K562 (cell line): ENCODE measurements around the gene GALNT9. TPM values are rescaled to one million over a fixed set of nuclear protein-coding genes. Genes with fewer than 3 reads are reported as not detected.

Experiments
- ATAC-seq: fragments of 200-7000 bp; cut with Tn5 transposase; 3 replicates; pipeline ENCODE4 v1.9.1; 2020; ENCODE audit warnings: moderate library complexity
- BruUV-seq: library from RNA; stranded (reverse); fragments of 400-500 nt; replicated peaks from 2 replicates; lab custom pipeline; 2021; lab: Mats Ljungman, UMichigan
- CTCF ChIA-PET: fragments of 300-600 bp; formaldehyde crosslinking; extraction: SDS; loops from one replicate; lab custom pipeline; 2021; ENCODE audit warnings: low intra/inter-chr PET ratio; lab: Yijun Ruan, JAX
- POLR2A ChIA-PET: fragments of 300-600, 350-650 bp; sonication (Branson Sonifier 250); formaldehyde crosslinking; extraction: SDS; loops from one replicate; lab custom pipeline; 2021; ENCODE audit warnings: antibody characterized with exemption, inconsistent platforms; lab: Yijun Ruan, JAX
- DNase-seq, 4 experiments: peaks; one replicate each; pipeline versions ENCODE4 v3.0.0 to v3.0.0-alpha.2; 2011 to 2018; ENCODE audit warnings: low spot score in 3 of 4, mixed read lengths in 3 of 4; ENCODE audit errors: extremely low read depth in 1 of 4
- FAIRE-seq: peaks from 2 replicates; lab custom pipeline; 2011; peaks lifted over from hg19 to GRCh38; lab: Jason Lieb, UNC
- H2AFZ ChIP-seq: 2 replicates; pipeline ENCODE4 v1.6.0; 2011; ENCODE audit warnings: low read depth, low read length, control low read depth, inconsistent platforms
- H3K27ac ChIP-seq: fragments of 200-600 bp; 3 replicates; pipeline ENCODE4 v1.8.0; 2011; ENCODE audit warnings: low read depth, mild to moderate bottlenecking, control low read depth, inconsistent platforms, low read length, moderate library complexity, mixed read lengths; ENCODE audit errors: extremely low read depth
- H3K27me3 ChIP-seq, 2 experiments: fragments of 300-600 bp in 1 of 2; 2 replicates in 1 of 2; 3 replicates in 1 of 2; pipeline versions ENCODE4 v1.6.0 to v1.8.0; 2011; ENCODE audit warnings: inconsistent platforms in 2 of 2, low read length in 2 of 2, mild to moderate bottlenecking in 1 of 2, mixed read lengths in 1 of 2, moderate library complexity in 1 of 2; ENCODE audit not compliant: control insufficient read depth in 2 of 2, insufficient read depth in 2 of 2
- H3K36me3 ChIP-seq: fragments of 300-600 bp; 3 replicates; pipeline ENCODE4 v1.8.0; 2011; ENCODE audit warnings: mild to moderate bottlenecking, low read length, inconsistent platforms; ENCODE audit not compliant: control insufficient read depth, insufficient read depth
- H3K4me1 ChIP-seq, 2 experiments: fragments of 200-600 bp in 1 of 2; replicated peaks in 1 of 2; 2 replicates in 1 of 2; 3 replicates in 1 of 2; pipeline versions ENCODE4 v1.5.1 to v1.8.0; 2011; ENCODE audit warnings: inconsistent platforms in 2 of 2, low read length in 2 of 2, mild to moderate bottlenecking in 1 of 2, mixed read lengths in 1 of 2, moderate library complexity in 1 of 2; ENCODE audit not compliant: control insufficient read depth in 2 of 2, insufficient read depth in 2 of 2
- H3K4me2 ChIP-seq: 2 replicates; pipeline ENCODE4 v1.6.1; 2011; ENCODE audit warnings: low read length, control low read depth, inconsistent platforms, mixed read lengths; ENCODE audit not compliant: insufficient read depth
- H3K4me3 ChIP-seq: fragments of 200-600 bp; sonication (generic), shearing (Covaris generic); 2 replicates; pipeline ENCODE4 v1.5.1; 2016; ENCODE audit warnings: control low read depth, inconsistent platforms
- H3K79me2 ChIP-seq: fragments of 200-600 bp; 3 replicates; pipeline ENCODE4 v1.8.0; 2011; ENCODE audit warnings: low read length, inconsistent platforms; ENCODE audit not compliant: control insufficient read depth, insufficient read depth
- H3K9ac ChIP-seq, 2 experiments: 2 replicates each; pipeline versions ENCODE4 v1.6.0 to v1.6.1; 2011; ENCODE audit warnings: low read depth in 2 of 2, low read length in 2 of 2, control low read depth in 1 of 2, inconsistent platforms in 1 of 2, mild to moderate bottlenecking in 1 of 2, mixed read lengths in 1 of 2; ENCODE audit not compliant: insufficient read depth in 1 of 2
- H3K9me1 ChIP-seq: one replicate; pipeline ENCODE4 v1.6.0; 2011; ENCODE audit warnings: inconsistent platforms, mild to moderate bottlenecking, low read length, moderate library complexity; ENCODE audit not compliant: control insufficient read depth, insufficient read depth
- H3K9me3 ChIP-seq: replicated peaks from 2 replicates; pipeline ENCODE4 v1.5.1; 2011; ENCODE audit warnings: low read depth, low read length, inconsistent platforms; ENCODE audit not compliant: control insufficient read depth, insufficient read depth
- H4K20me1 ChIP-seq: replicated peaks from 2 replicates; pipeline ENCODE4 v1.6.1; 2011; ENCODE audit warnings: low read length, inconsistent platforms, mixed read lengths; ENCODE audit not compliant: control insufficient read depth, insufficient read depth
- ESRRB ChIP-seq: fragments of 250-450 bp; sonication (Bioruptor Pico); IDR thresholded peaks from 2 replicates; pipeline ENCODE4 v1.5.0; 2020; ENCODE audit warnings: mild to moderate bottlenecking, moderate library complexity, borderline replicate concordance
- MTA2 ChIP-seq: fragments of 450-650 bp; IDR thresholded peaks from 2 replicates; pipeline ENCODE4 v1.6.1; 2016; ENCODE audit warnings: low read depth
- POLR2A ChIP-seq: fragments of 450-650 bp; conservative IDR thresholded peaks from 2 replicates; pipeline ENCODE4 v1.6.1; 2016
- SAFB ChIP-seq: fragments of 200-400 bp; formaldehyde crosslinking; IDR thresholded peaks from 2 replicates; pipeline ENCODE4 v1.6.1; 2017; ENCODE audit warnings: low read depth, low read length, borderline replicate concordance
- SMAD3 ChIP-seq: fragments of 450-650 bp; formaldehyde crosslinking; conservative IDR thresholded peaks from 2 replicates; pipeline ENCODE4 v1.4.0; 2020; ENCODE audit warnings: mild to moderate bottlenecking
- TBL1XR1 ChIP-seq, 2 experiments: IDR thresholded peaks; 2 replicates each; pipeline ENCODE4 v1.6.1; 2012; ENCODE audit warnings: improper control_type of control experiment in 2 of 2, low read length in 2 of 2, mild to moderate bottlenecking in 1 of 2
- ZNF507 ChIP-seq: conservative IDR thresholded peaks from 2 replicates; pipeline ENCODE4 v1.6.1; 2017; ENCODE audit warnings: missing genetic modification characterization, missing compliant biosample characterization
- ZNF785 ChIP-seq: fragments of 250-450 bp; sonication (Bioruptor Pico); IDR thresholded peaks from 2 replicates; pipeline ENCODE4 v1.4.0; 2020; ENCODE audit warnings: mild to moderate bottlenecking
- WGBS: fragments of 100-300 bp; shearing (Covaris generic); methylation state at CpG from one replicate; pipeline ENCODE4 v1.1.6; 2016; ENCODE audit warnings: low coverage, mixed read lengths; ENCODE audit not compliant: insufficient coverage; ENCODE audit errors: missing lambda C conversion rate; 5-methylcytosine and 5-hydroxymethylcytosine counted together
- in situ Hi-C: fragments of 300-500 bp; cut with MboI; formaldehyde crosslinking; loops from 4 replicates; pipeline ENCODE4 v1.15.0; 2018; ENCODE audit warnings: inconsistent platforms, mixed read lengths
- intact Hi-C: fragments of 100-400 bp; cut with micrococcal nuclease; formaldehyde crosslinking; loops from 2 replicates; pipeline ENCODE4 v1.14.2; 2022
- polyA plus RNA-seq, 8 experiments: library from polyadenylated mRNA; depleted of rRNA in 4 of 8; stranded (reverse) in 5 of 8; unstranded in 3 of 8; fragments of >200 nt; fragmentation: Nextera tagmentation in 2 of 8; fragmentation: Illumina TruSeq in 1 of 8; extraction: Ambion mirVana in 2 of 8; extraction: Trizol in 1 of 8; gene quantifications; 2 replicates each; pipeline versions ENCODE4 v1.2.1 to v1.2.3, GENCODE V29; 2011 to 2014; ENCODE audit warnings: inconsistent platforms in 1 of 8, missing spikeins in 1 of 8
- total RNA-seq, 7 experiments: library from RNA; depleted of rRNA in 6 of 7; stranded (reverse); fragments of >200 nt in 6 of 7; fragmentation: Illumina TruSeq in 2 of 7; extraction: Trizol in 2 of 7; gene quantifications; 2 replicates each; pipeline versions ENCODE4 v1.2.1 to v1.2.3, GENCODE V29; 2011 to 2021; ENCODE audit warnings: low replicate concordance in 1 of 7
- TF ChIP-seq, protein P1 (sequence below): sonication (generic); formaldehyde crosslinking; IDR thresholded peaks from 2 replicates; pipeline ENCODE4 v1.8.0; 2023; ENCODE audit warnings: mild to moderate bottlenecking, missing genetic modification reagents
- TF ChIP-seq, protein P2 (sequence below): fragments of 450-650 bp; IDR thresholded peaks from 2 replicates; pipeline ENCODE4 v1.6.1; 2014; ENCODE audit warnings: low read depth, mild to moderate bottlenecking, moderate library complexity, borderline replicate concordance
- TF ChIP-seq, protein P3 (sequence below): fragments of 450-650 bp; formaldehyde crosslinking; IDR thresholded peaks from 2 replicates; pipeline ENCODE4 v1.4.0; 2022; ENCODE audit warnings: missing genetic modification characterization
- TF ChIP-seq, protein P4 (sequence below): IDR thresholded peaks from 2 replicates; pipeline ENCODE4 v1.6.1; 2016; ENCODE audit warnings: missing genetic modification characterization, missing compliant biosample characterization

Gene GALNT9
- total and polyA plus RNA-seq, 9 of the 15 experiments (the other 6 are each of a cell fraction or from before 2014, with no cell fraction given), result not detected

DNA sequence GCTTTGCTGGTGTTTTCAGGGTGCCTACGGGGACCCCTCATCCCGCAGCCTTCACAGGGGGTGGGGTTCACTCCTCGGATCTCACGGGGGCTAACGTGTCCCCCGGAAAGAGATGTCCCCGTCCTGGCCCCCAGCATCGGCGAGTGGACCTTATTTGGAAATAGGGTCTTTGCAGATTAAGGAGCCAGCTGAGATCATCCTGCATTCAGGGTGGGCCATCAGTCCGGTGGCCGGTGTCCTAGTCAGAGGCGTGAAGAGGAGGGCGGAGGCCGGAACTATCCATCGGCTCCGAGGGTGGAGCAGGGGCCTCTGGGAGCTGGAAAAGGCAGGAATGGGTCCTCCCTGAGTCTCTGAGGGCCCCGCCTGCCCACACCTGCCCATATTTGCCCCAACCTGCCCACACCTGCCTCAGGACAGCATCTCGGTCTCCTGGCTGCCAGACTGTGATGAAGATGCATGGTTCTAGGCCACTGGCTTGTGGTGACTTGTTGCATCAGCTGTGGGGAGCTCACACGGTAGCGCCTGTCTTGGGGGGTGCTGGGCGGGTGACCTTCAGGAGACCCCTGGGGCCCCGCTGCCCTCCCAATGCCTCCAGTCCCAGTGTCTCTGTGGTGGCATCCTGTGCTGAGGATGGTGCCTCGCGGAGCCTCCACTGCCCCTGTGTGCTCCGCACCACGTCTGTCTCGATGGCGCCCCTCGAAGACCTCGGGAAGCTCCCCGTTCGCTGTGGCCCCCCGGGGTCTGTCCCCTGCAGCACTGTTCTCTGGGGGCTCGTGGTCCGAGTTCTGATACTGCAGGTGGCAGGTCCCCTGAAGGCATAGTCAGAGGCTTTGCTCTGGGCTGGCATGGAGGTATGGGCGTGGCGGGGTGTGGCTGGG, 170.5 kb downstream of the GALNT9 start:
- 90% methylated on average over 29 of the region's 37 CpGs for WGBS
- ChIA-PET CTCF (no interaction called here), POLR2A (no interaction called here)
- H3K4me3 ChIP-seq, result no peak overlapping the region
- H3K9me3 ChIP-seq, result peaks cover 23% of the 10 kb centered on the region
- no peaks in the 10 kb centered on the region for H3K9me1 ChIP-seq
- BruUV-seq, result no TSS peak
- H3K4me2 ChIP-seq, result no peak overlapping the region
- no peaks in the 10 kb centered on the region; a peak in 1 of 5 replicates for H3K27me3 ChIP-seq
- FAIRE-seq (no peak), ATAC-seq (no peak), DNase-seq (no peak)
- H3K9ac ChIP-seq, result no peak overlapping the region
- H3K4me1 ChIP-seq, result peaks cover 0 to 39% of the 10 kb centered on the region in 2 experiments; a peak in 2 of 5 replicates
- intact Hi-C loops (loop anchor here (10.0 kb wide), 2 partner anchors 56 to 256 kb away; no protein-coding TSS in a partner anchor), in situ Hi-C loops (no loop called here)
- H3K79me2 ChIP-seq, result no peaks in the 10 kb centered on the region
- no peak overlapping the region for H2AFZ ChIP-seq
- no peaks in the 10 kb centered on the region; the same call in 1 of the 2 replicates for H4K20me1 ChIP-seq
- peaks cover 29% of the 10 kb centered on the region for H3K36me3 ChIP-seq
- H3K27ac ChIP-seq, result no peak overlapping the region
- TF ChIP-seq MTA2, result no peak
- TF ChIP-seq, protein P1, sequence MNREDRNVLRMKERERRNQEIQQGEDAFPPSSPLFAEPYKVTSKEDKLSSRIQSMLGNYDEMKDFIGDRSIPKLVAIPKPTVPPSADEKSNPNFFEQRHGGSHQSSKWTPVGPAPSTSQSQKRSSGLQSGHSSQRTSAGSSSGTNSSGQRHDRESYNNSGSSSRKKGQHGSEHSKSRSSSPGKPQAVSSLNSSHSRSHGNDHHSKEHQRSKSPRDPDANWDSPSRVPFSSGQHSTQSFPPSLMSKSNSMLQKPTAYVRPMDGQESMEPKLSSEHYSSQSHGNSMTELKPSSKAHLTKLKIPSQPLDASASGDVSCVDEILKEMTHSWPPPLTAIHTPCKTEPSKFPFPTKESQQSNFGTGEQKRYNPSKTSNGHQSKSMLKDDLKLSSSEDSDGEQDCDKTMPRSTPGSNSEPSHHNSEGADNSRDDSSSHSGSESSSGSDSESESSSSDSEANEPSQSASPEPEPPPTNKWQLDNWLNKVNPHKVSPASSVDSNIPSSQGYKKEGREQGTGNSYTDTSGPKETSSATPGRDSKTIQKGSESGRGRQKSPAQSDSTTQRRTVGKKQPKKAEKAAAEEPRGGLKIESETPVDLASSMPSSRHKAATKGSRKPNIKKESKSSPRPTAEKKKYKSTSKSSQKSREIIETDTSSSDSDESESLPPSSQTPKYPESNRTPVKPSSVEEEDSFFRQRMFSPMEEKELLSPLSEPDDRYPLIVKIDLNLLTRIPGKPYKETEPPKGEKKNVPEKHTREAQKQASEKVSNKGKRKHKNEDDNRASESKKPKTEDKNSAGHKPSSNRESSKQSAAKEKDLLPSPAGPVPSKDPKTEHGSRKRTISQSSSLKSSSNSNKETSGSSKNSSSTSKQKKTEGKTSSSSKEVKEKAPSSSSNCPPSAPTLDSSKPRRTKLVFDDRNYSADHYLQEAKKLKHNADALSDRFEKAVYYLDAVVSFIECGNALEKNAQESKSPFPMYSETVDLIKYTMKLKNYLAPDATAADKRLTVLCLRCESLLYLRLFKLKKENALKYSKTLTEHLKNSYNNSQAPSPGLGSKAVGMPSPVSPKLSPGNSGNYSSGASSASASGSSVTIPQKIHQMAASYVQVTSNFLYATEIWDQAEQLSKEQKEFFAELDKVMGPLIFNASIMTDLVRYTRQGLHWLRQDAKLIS (CRISPR knock-in tag), result no peak
- TF ChIP-seq ZNF785, result no peak
- TF ChIP-seq, protein P2, sequence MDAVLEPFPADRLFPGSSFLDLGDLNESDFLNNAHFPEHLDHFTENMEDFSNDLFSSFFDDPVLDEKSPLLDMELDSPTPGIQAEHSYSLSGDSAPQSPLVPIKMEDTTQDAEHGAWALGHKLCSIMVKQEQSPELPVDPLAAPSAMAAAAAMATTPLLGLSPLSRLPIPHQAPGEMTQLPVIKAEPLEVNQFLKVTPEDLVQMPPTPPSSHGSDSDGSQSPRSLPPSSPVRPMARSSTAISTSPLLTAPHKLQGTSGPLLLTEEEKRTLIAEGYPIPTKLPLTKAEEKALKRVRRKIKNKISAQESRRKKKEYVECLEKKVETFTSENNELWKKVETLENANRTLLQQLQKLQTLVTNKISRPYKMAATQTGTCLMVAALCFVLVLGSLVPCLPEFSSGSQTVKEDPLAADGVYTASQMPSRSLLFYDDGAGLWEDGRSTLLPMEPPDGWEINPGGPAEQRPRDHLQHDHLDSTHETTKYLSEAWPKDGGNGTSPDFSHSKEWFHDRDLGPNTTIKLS, result no peak
- TF ChIP-seq TBL1XR1 (IDR thresholded peaks at IDR 0.05; ENCODE audit: low read length in 2 of 2), result no peak
- TF ChIP-seq, protein P3, sequence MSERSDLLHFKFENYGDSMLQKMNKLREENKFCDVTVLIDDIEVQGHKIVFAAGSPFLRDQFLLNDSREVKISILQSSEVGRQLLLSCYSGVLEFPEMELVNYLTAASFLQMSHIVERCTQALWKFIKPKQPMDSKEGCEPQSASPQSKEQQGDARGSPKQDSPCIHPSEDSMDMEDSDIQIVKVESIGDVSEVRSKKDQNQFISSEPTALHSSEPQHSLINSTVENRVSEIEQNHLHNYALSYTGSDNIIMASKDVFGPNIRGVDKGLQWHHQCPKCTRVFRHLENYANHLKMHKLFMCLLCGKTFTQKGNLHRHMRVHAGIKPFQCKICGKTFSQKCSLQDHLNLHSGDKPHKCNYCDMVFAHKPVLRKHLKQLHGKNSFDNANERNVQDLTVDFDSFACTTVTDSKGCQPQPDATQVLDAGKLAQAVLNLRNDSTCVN (CRISPR knock-in tag), result no peak
- TF ChIP-seq SAFB, result no peak
- no peak for TF ChIP-seq ESRRB (CRISPR knock-in tag)
- no peak for TF ChIP-seq POLR2A
- no peak for TF ChIP-seq ZNF507 (tag)
- no peak for TF ChIP-seq SMAD3
- TF ChIP-seq, protein P4, sequence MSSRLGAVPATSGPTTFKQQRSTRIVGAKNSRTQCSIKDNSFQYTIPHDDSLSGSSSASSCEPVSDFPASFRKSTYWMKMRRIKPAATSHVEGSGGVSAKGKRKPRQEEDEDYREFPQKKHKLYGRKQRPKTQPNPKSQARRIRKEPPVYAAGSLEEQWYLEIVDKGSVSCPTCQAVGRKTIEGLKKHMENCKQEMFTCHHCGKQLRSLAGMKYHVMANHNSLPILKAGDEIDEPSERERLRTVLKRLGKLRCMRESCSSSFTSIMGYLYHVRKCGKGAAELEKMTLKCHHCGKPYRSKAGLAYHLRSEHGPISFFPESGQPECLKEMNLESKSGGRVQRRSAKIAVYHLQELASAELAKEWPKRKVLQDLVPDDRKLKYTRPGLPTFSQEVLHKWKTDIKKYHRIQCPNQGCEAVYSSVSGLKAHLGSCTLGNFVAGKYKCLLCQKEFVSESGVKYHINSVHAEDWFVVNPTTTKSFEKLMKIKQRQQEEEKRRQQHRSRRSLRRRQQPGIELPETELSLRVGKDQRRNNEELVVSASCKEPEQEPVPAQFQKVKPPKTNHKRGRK (tag), result no peak
